IMR-90 (cell line): ENCODE data around the gene GOLGA8A. TPM values are rescaled to one million over a fixed set of nuclear protein-coding genes. Genes with fewer than 3 reads are reported as not detected.
A peak's percentile ranks its signal among the peaks of the same experiment; 100 is the strongest.

ENCODE experiments used
- ATAC-seq: fragments of 200-7000 bp; cut with Tn5 transposase; 2 replicates; pipeline ENCODE4 v1.9.1; 2020; ENCODE audit warnings: low read depth, mild to moderate bottlenecking, moderate library complexity
- Bru-seq: library from RNA; stranded (reverse); fragments of 400-500 nt; gene quantifications from one replicate; lab custom pipeline; 2021; lab: Mats Ljungman, UMichigan
- BruChase-seq, 2 experiments: library from RNA; stranded (reverse); fragments of 400-500 nt; gene quantifications; one replicate each; lab custom pipeline; 2021; lab: Mats Ljungman, UMichigan
- BruUV-seq: library from RNA; stranded (reverse); fragments of 400-500 nt; replicated peaks from 2 replicates; lab custom pipeline; 2021; lab: Mats Ljungman, UMichigan
- CTCF ChIA-PET: fragments of 300-600 bp; formaldehyde crosslinking; extraction: SDS; loops from one replicate; lab custom pipeline; 2021; ENCODE audit warnings: antibody characterized with exemption; lab: Yijun Ruan, JAX
- POLR2A ChIA-PET: fragments of 300-600 bp; sonication (Branson Sonifier 250); formaldehyde crosslinking; loops from one replicate; lab custom pipeline; 2022; ENCODE audit warnings: antibody characterized with exemption; ENCODE audit not compliant: unreplicated experiment; lab: Charles Lee
- DNase-seq: peaks from one replicate; pipeline ENCODE4 v3.0.0; 2013
- H2AFZ ChIP-seq: replicated peaks from 2 replicates; pipeline ENCODE3; 2013; ENCODE audit warnings: low read length, mild to moderate bottlenecking; ENCODE audit not compliant: poor library complexity
- H2AK5ac ChIP-seq: 2 replicates; pipeline ENCODE4 v1.6.1; 2013; ENCODE audit warnings: low read depth, low read length, inconsistent platforms
- H2AK9ac ChIP-seq: replicated peaks from 2 replicates; pipeline ENCODE3; 2013; ENCODE audit warnings: mild to moderate bottlenecking, low read depth, low read length, moderate library complexity; ENCODE audit not compliant: poor library complexity
- H2BK120ac ChIP-seq: 2 replicates; pipeline ENCODE4 v1.6.1; 2013; ENCODE audit warnings: low read depth, low read length, inconsistent platforms
- H2BK15ac ChIP-seq: 3 replicates; pipeline ENCODE4 v1.6.1; 2013; ENCODE audit warnings: low read depth, low read length, inconsistent platforms
- H2BK20ac ChIP-seq: 2 replicates; pipeline ENCODE4 v1.6.1; 2013; ENCODE audit warnings: low read depth, mild to moderate bottlenecking, inconsistent platforms, low read length, moderate library complexity
- H2BK5ac ChIP-seq: 2 replicates; pipeline ENCODE4 v1.6.1; 2013; ENCODE audit warnings: mild to moderate bottlenecking, low read depth, low read length, inconsistent platforms; ENCODE audit not compliant: poor library complexity, severe bottlenecking
- H3K14ac ChIP-seq: replicated peaks from 2 replicates; pipeline ENCODE4 v1.6.1; 2013; ENCODE audit warnings: low read depth, low read length, inconsistent platforms
- H3K18ac ChIP-seq: 2 replicates; pipeline ENCODE4 v1.6.1; 2013; ENCODE audit warnings: low read depth, low read length, control low read depth
- H3K23ac ChIP-seq: 2 replicates; pipeline ENCODE4 v1.6.1; 2013; ENCODE audit warnings: low read depth, low read length, inconsistent platforms
- H3K27ac ChIP-seq: 2 replicates; pipeline ENCODE4 v1.5.1; 2013; ENCODE audit warnings: mild to moderate bottlenecking, control low read depth, low read length; ENCODE audit not compliant: insufficient read depth
- H3K27me3 ChIP-seq: 2 replicates; pipeline ENCODE4 v1.6.1; 2013; ENCODE audit warnings: low read length; ENCODE audit not compliant: control insufficient read depth, insufficient read depth
- H3K36me3 ChIP-seq: 2 replicates; pipeline ENCODE4 v1.6.1; 2013; ENCODE audit warnings: low read length, mixed read lengths; ENCODE audit not compliant: control insufficient read depth, insufficient read depth
- H3K4ac ChIP-seq: 2 replicates; pipeline ENCODE4 v1.6.1; 2013; ENCODE audit warnings: low read depth, low read length, inconsistent platforms
- H3K4me1 ChIP-seq: 2 replicates; pipeline ENCODE4 v1.6.1; 2013; ENCODE audit warnings: low read length, mixed read lengths; ENCODE audit not compliant: control insufficient read depth, insufficient read depth
- H3K4me2 ChIP-seq: 2 replicates; pipeline ENCODE4 v1.6.1; 2013; ENCODE audit warnings: low read depth, mild to moderate bottlenecking, control low read depth, low read length, moderate library complexity
- H3K4me3 ChIP-seq: 2 replicates; pipeline ENCODE4 v1.5.1; 2013; ENCODE audit warnings: low read depth, mild to moderate bottlenecking, control low read depth, low read length, moderate library complexity; ENCODE audit not compliant: insufficient read depth
- H3K56ac ChIP-seq: 2 replicates; pipeline ENCODE4 v1.6.1; 2013; ENCODE audit warnings: low read length, inconsistent platforms; ENCODE audit not compliant: insufficient read depth; ENCODE audit errors: extremely low read depth
- H3K79me1 ChIP-seq, 2 experiments: 2 replicates each; pipeline ENCODE4 v1.6.1; 2013; ENCODE audit warnings: low read length in 2 of 2, inconsistent platforms in 1 of 2, low read depth in 1 of 2
- H3K9ac ChIP-seq: 2 replicates; pipeline ENCODE4 v1.6.1; 2013; ENCODE audit warnings: low read depth, low read length, control low read depth
- H3K9me1 ChIP-seq: 2 replicates; pipeline ENCODE4 v1.6.1; 2013; ENCODE audit warnings: low read length, inconsistent platforms; ENCODE audit not compliant: insufficient read depth
- H3K9me3 ChIP-seq: 2 replicates; pipeline ENCODE4 v1.6.1; 2013; ENCODE audit warnings: low read length; ENCODE audit not compliant: control insufficient read depth, insufficient read depth
- H4K20me1 ChIP-seq: 2 replicates; pipeline ENCODE4 v1.6.1; 2013; ENCODE audit warnings: low read length, inconsistent platforms; ENCODE audit not compliant: insufficient read depth
- H4K5ac ChIP-seq: 2 replicates; pipeline ENCODE4 v1.6.1; 2013; ENCODE audit warnings: mild to moderate bottlenecking, low read depth, low read length, control low read depth
- H4K8ac ChIP-seq, 2 experiments: 2 replicates each; pipeline ENCODE4 v1.6.1; 2013; ENCODE audit warnings: low read depth in 2 of 2, low read length in 2 of 2, control low read depth in 1 of 2, inconsistent platforms in 1 of 2
- H4K91ac ChIP-seq: 2 replicates; pipeline ENCODE4 v1.6.1; 2013; ENCODE audit warnings: low read depth, low read length, inconsistent platforms; ENCODE audit not compliant: insufficient read depth
- BHLHE40 ChIP-seq: fragments of 150-350 bp; IDR thresholded peaks from 2 replicates; pipeline ENCODE4 v1.6.1; 2016; ENCODE audit warnings: mild to moderate bottlenecking, low read depth, low read length
- MAFK ChIP-seq: IDR thresholded peaks from 2 replicates; pipeline ENCODE4 v1.6.1; 2012; ENCODE audit warnings: low read depth, low read length, improper control_type of control experiment
- WGBS, 2 experiments: methylation state at CpG; one replicate each; pipeline versions ENCODE4 v1.1.5 to v1.1.7; 2013; ENCODE audit warnings: missing lambda C conversion rate in 2 of 2; ENCODE audit not compliant: insufficient read length in 1 of 2; ENCODE audit errors: extremely low coverage in 2 of 2; 5-methylcytosine and 5-hydroxymethylcytosine counted together
- dilution Hi-C: fragments of 300-500 bp; cut with HindIII; formaldehyde crosslinking; loops from one replicate; pipeline ENCODE4 v1.14.3; 2018; ENCODE audit warnings: low sequenced_read_pairs; ENCODE audit not compliant: unreplicated experiment
- in situ Hi-C: fragments of 300-500 bp; cut with MboI; formaldehyde crosslinking; loops from 3 replicates; pipeline ENCODE4 v1.14.3; 2019; ENCODE audit warnings: low sequenced_read_pairs, inconsistent platforms, mixed read lengths
- intact Hi-C: fragments of 100-400 bp; cut with micrococcal nuclease; formaldehyde crosslinking; loops from 2 replicates; pipeline ENCODE4 v1.10.0; 2022
- long read RNA-seq: library from polyadenylated mRNA; unstranded; transcript quantifications from one replicate; pipeline ENCODE4 v2.0.0, GENCODE V29; 2021; ENCODE audit not compliant: unreplicated experiment
- polyA plus RNA-seq, 3 experiments: library from polyadenylated mRNA; depleted of rRNA; stranded (reverse); fragments of >200 nt; gene quantifications; 2 replicates each; pipeline ENCODE4 v1.2.3, GENCODE V29; 2012; ENCODE audit warnings: low replicate concordance in 1 of 3
- total RNA-seq: library from RNA; depleted of rRNA; stranded (reverse); fragments of >200 nt; gene quantifications from 2 replicates; pipeline ENCODE4 v1.2.3, GENCODE V29; 2012; rRNA removed

GOLGA8A gene
- total RNA-seq (4.7 and 5.3 TPM in 2 replicates), polyA plus RNA-seq (2012; rRNA removed) (21.4 and 33.8 TPM in 2 replicates), Bru-seq, nascent RNA (percentile 75 among the genes with signal in this experiment), BruChase-seq, experiment 1, labeled RNA remaining after a 6-hour chase (percentile 88 among the genes with signal in this experiment), BruChase-seq, experiment 2, labeled RNA remaining after a 2-hour chase (percentile 81 among the genes with signal in this experiment)
- polyA plus RNA-seq (2012; cell fraction: cytosol; rRNA removed): 0.92 and 2.1 TPM in 2 replicates
- 116 and 577 TPM in 2 replicates for polyA plus RNA-seq (2012; cell fraction: nucleus; rRNA removed; ENCODE audit: low replicate concordance)
- long read RNA-seq, partial matches to known transcripts: 24 of 40 reads
- long read RNA-seq, other reads (novel, unspliced or antisense): 16 of 40 reads

- CTCF ChIA-PET: no interaction called here
- H2BK15ac ChIP-seq: no peak within 1 kb of the TSS
- H2BK20ac ChIP-seq: no peak within 1 kb of the TSS
- dilution Hi-C loops (no loop called here), in situ Hi-C loops (no loop called here), intact Hi-C loops (no loop called here)
- H4K91ac ChIP-seq: no peak within 1 kb of the TSS
- H3K4me2 ChIP-seq: peak within 1 kb of the TSS; percentile 62
- TF ChIP-seq BHLHE40 (peak; percentile 91), MAFK (no peak)
- H3K9me3 ChIP-seq: no peaks in the 10 kb centered on the region
- H3K14ac ChIP-seq: no peak within 1 kb of the TSS
- WGBS, 2 experiments: 2% methylated on average over 12 of the region's 33 CpGs; no CpG with 5 or more reads in 1 of the 2 experiments
- peak within 1 kb of the TSS; percentile 37 for H2AK9ac ChIP-seq
- no peak within 1 kb of the TSS for H3K56ac ChIP-seq
- no peak within 1 kb of the TSS for H3K23ac ChIP-seq
- H2AK5ac ChIP-seq: no peak within 1 kb of the TSS
- no peak within 1 kb of the TSS for H4K8ac ChIP-seq
- H3K27me3 ChIP-seq: no peaks in the 10 kb centered on the region
- H3K9me1 ChIP-seq: no peaks in the 10 kb centered on the region
- no TSS peak for BruUV-seq
- H3K4me1 ChIP-seq: no peaks in the 10 kb centered on the region; the same call in 1 of the 2 replicates
- no peak within 1 kb of the TSS for H3K18ac ChIP-seq
- H4K5ac ChIP-seq: no peak within 1 kb of the TSS
- H3K79me1 ChIP-seq: no peaks in the 10 kb centered on the region
- no peaks in the 10 kb centered on the region for H3K36me3 ChIP-seq
- H3K4ac ChIP-seq: no peak within 1 kb of the TSS
- peak; percentile 51 for DNase-seq
- H3K9ac ChIP-seq: peak within 1 kb of the TSS; percentile 9; the same call in 1 of the 2 replicates
- peak within 1 kb of the TSS; percentile 78 for H2AFZ ChIP-seq
- no peak within 1 kb of the TSS; the same call in 1 of the 2 replicates for H3K27ac ChIP-seq
- no peak for ATAC-seq
- peak within 1 kb of the TSS; percentile 52 for H3K4me3 ChIP-seq
- H2BK5ac ChIP-seq: no peak within 1 kb of the TSS
- POLR2A ChIA-PET: no interaction called here
- H4K20me1 ChIP-seq: peaks cover 3% of the 10 kb centered on the region; the same call in 1 of the 2 replicates
- H2BK120ac ChIP-seq: no peak within 1 kb of the TSS
Measured at GRCh38 chr15:34437687-34438086, at the start of gene GOLGA8A. GOLGA8A (minus strand) TSS chr15:34437808; CDS start chr15:34389691, 48,117 bp downstream.
